Neural progenitor cell (in vitro differentiated cells): ENCODE measurements around the gene ITGAX. TPM values are rescaled to one million over a fixed set of nuclear protein-coding genes. Genes with fewer than 3 reads are reported as not detected.
"Not testable (repeated sequence)": the region's sequence is repeated elsewhere in the genome, so short reads cannot be mapped to it uniquely, and the experiment has no call there.

Experiments
- DNase-seq: peaks from one replicate; pipeline ENCODE4 v3.0.0-alpha.2; 2016; ENCODE audit warnings: low spot score
- H2AFZ ChIP-seq: fragments of 200-600 bp; sonication (generic); replicated peaks from 2 replicates; pipeline ENCODE4 v1.6.1; 2016; ENCODE audit warnings: antibody characterized with exemption
- H3F3A ChIP-seq: fragments of 200-600 bp; sonication (generic); 2 replicates; pipeline ENCODE4 v1.6.1; 2016; ENCODE audit warnings: antibody characterized with exemption, low read depth
- H3K27ac ChIP-seq: fragments of 200-600 bp; sonication (generic); 2 replicates; pipeline ENCODE4 v1.5.1; 2016; ENCODE audit warnings: mild to moderate bottlenecking
- H3K27me3 ChIP-seq: fragments of 200-600 bp; sonication (generic); 2 replicates; pipeline ENCODE4 v1.6.1; 2016; ENCODE audit warnings: mild to moderate bottlenecking, moderate library complexity
- H3K36me3 ChIP-seq: fragments of 200-600 bp; sonication (generic); 2 replicates; pipeline ENCODE4 v1.5.1; 2016
- H3K4me1 ChIP-seq: fragments of 200-600 bp; sonication (generic); 2 replicates; pipeline ENCODE4 v1.6.1; 2016; ENCODE audit warnings: mixed run types
- H3K4me2 ChIP-seq: fragments of 200-600 bp; sonication (generic); 2 replicates; pipeline ENCODE4 v1.6.1; 2016
- H3K4me3 ChIP-seq: fragments of 200-600 bp; sonication (generic); 2 replicates; pipeline ENCODE4 v1.5.1; 2016
- H3K79me2 ChIP-seq: fragments of 200-600 bp; sonication (generic); 2 replicates; pipeline ENCODE4 v1.6.1; 2016; ENCODE audit warnings: low read depth
- H3K9ac ChIP-seq: fragments of 200-600 bp; sonication (generic); 2 replicates; pipeline ENCODE4 v1.6.1; 2016
- H3K9me3 ChIP-seq: fragments of 200-600 bp; sonication (generic); 2 replicates; pipeline ENCODE4 v1.5.1; 2016; ENCODE audit warnings: low read depth
- H4K20me1 ChIP-seq: fragments of 200-600 bp; sonication (generic); 2 replicates; pipeline ENCODE4 v1.6.1; 2016; ENCODE audit warnings: low read depth
- H3K27ac Mint-ChIP-seq: 3 replicates; pipeline ENCODE4 v1.8.0; 2021; ENCODE audit warnings: mixed read lengths
- H3K27me3 Mint-ChIP-seq: 2 replicates; pipeline ENCODE4 v1.8.0; 2022; ENCODE audit warnings: low read depth, mild to moderate bottlenecking, inconsistent platforms, moderate library complexity, mixed read lengths; ENCODE audit not compliant: insufficient read depth
- H3K36me3 Mint-ChIP-seq: 3 replicates; pipeline ENCODE4 v1.8.0; 2021; ENCODE audit warnings: mixed read lengths
- H3K4me1 Mint-ChIP-seq: 3 replicates; pipeline ENCODE4 v1.8.0; 2021; ENCODE audit warnings: mixed read lengths
- H3K4me3 Mint-ChIP-seq: 3 replicates; pipeline ENCODE4 v1.8.0; 2021; ENCODE audit warnings: mild to moderate bottlenecking, moderate library complexity, mixed read lengths
- H3K9me3 Mint-ChIP-seq: 3 replicates; pipeline ENCODE4 v1.8.0; 2020; ENCODE audit warnings: mixed read lengths
- EZH2 ChIP-seq: fragments of 200-600 bp; sonication (generic); IDR thresholded peaks from 2 replicates; pipeline ENCODE4 v1.6.1; 2017; ENCODE audit warnings: antibody characterized with exemption, mild to moderate bottlenecking, moderate library complexity
- EZH2phosphoT487 ChIP-seq: fragments of 200-600 bp; sonication (generic); IDR thresholded peaks from 2 replicates; pipeline ENCODE4 v1.6.1; 2017; ENCODE audit warnings: antibody characterized with exemption
- total RNA-seq: library from RNA; depleted of rRNA; stranded (reverse); fragments of >200 nt; gene quantifications from 2 replicates; pipeline ENCODE4 v1.2.3, GENCODE V29; 2015; ENCODE audit warnings: low replicate concordance
- TF ChIP-seq, protein P1 (sequence below): fragments of 200-600 bp; sonication (generic); IDR thresholded peaks from 2 replicates; pipeline ENCODE4 v1.5.1; 2017; ENCODE audit warnings: antibody characterized with exemption, mild to moderate bottlenecking

Gene ITGAX
- not detected in 2 replicates for total RNA-seq

DNA sequence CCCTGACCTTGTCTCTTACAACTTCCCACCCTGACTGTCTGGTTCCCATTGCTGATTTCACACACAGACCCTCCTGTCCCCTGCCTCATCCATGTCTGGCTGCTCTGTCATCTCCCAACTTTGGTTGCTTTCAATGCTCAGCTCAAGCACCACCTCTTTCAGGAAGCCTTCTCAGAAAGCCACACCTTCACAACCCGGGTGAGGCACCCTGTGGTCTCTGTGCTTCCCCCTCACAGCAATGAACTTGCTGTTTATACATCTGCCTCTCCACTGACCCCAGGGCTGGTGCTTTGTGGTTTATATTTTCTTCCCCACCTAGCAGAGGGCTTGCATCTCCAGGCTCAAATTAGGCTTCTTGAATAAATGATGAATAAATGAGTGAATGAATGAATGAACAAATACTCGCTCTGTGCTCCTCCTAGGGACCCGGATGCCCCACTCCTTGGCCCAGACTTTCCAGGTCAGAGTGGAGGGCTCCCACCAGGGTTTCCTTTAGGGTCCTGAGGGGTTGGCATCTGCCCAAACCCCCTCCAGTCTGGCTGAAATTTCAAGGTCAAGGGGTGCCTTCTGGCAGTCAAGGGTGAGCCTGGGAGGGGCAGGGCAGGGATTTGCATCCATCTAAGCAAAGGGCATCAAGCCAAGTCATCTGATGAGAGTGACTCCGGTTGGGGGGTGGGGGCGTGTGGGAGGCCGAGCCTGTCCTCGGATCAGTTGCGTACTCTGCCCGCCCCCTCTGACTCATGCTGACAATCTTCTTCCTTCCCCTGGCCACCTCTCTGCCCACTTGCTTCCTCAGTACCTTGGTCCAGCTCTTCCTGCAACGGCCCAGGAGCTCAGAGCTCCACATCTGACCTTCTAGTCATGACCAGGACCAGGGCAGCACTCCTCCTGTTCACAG, at the start of gene ITGAX:
Gene ITGAX (plus strand): TSS at position 783 of the 898 bp plus-strand sequence. CDS start 79 bp downstream, at position 862.
- H3K36me3 ChIP-seq = no peaks in the 10 kb centered on the region
- H3K4me3 ChIP-seq = no peak within 1 kb of the TSS
- H3K27ac Mint-ChIP-seq = no peak within 1 kb of the TSS
- no peak within 1 kb of the TSS for H3K27ac ChIP-seq
- no peak within 1 kb of the TSS for H3K9ac ChIP-seq
- TF ChIP-seq, protein P1, sequence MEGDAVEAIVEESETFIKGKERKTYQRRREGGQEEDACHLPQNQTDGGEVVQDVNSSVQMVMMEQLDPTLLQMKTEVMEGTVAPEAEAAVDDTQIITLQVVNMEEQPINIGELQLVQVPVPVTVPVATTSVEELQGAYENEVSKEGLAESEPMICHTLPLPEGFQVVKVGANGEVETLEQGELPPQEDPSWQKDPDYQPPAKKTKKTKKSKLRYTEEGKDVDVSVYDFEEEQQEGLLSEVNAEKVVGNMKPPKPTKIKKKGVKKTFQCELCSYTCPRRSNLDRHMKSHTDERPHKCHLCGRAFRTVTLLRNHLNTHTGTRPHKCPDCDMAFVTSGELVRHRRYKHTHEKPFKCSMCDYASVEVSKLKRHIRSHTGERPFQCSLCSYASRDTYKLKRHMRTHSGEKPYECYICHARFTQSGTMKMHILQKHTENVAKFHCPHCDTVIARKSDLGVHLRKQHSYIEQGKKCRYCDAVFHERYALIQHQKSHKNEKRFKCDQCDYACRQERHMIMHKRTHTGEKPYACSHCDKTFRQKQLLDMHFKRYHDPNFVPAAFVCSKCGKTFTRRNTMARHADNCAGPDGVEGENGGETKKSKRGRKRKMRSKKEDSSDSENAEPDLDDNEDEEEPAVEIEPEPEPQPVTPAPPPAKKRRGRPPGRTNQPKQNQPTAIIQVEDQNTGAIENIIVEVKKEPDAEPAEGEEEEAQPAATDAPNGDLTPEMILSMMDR = no peak
- TF ChIP-seq EZH2 = no peak
- no peak for TF ChIP-seq EZH2phosphoT487
- no peaks in the 10 kb centered on the region for H3K4me1 ChIP-seq
- peaks cover 10% of the 10 kb centered on the region for H3K27me3 Mint-ChIP-seq
- H3K79me2 ChIP-seq = no peaks in the 10 kb centered on the region
- H3K9me3 ChIP-seq = no peaks in the 10 kb centered on the region
- H3K36me3 Mint-ChIP-seq = no peaks in the 10 kb centered on the region
- peaks cover 3% of the 10 kb centered on the region for H3K9me3 Mint-ChIP-seq
- H3K27me3 ChIP-seq = no peaks in the 10 kb centered on the region
- no peak within 1 kb of the TSS for H3K4me3 Mint-ChIP-seq
- H4K20me1 ChIP-seq = no peaks in the 10 kb centered on the region
- no peak within 1 kb of the TSS for H3K4me2 ChIP-seq
- H3K4me1 Mint-ChIP-seq = peaks cover 7% of the 10 kb centered on the region
- H2AFZ ChIP-seq = no peak within 1 kb of the TSS
- no peaks in the 10 kb centered on the region for H3F3A ChIP-seq
- DNase-seq = no peak

DNA sequence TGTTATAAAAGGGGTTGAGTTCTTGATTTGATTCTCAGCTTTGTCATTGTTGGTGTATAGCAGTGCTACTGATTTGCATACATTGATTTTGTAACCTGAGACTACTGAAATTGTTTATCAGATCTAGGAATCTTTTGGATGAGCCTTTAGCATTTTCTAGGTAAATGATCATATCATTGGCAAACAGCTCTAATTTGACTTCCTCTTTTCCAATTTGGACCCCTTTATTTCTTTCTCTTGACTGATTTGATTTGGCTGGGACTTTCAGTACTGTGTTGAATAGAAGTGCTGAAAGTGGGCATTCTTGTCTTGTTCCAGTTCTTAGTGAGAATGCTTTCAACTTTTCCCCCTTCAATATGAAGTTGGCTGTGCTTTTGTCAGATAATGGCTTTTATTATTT, 49.8 kb upstream of the ITGAX start:
- H3K4me2 ChIP-seq = no peak overlapping the region
- no peaks in the 10 kb centered on the region for H3K36me3 ChIP-seq
- Mint-ChIP-seq H3K36me3 (no peaks in the 10 kb centered on the region), H3K4me1 (no peaks in the 10 kb centered on the region), H3K9me3 (no peaks in the 10 kb centered on the region), H3K4me3 (no peak overlapping the region), H3K27ac (no peak overlapping the region), H3K27me3 (peaks cover 10% of the 10 kb centered on the region)
- no peak overlapping the region for H3K9ac ChIP-seq
- H2AFZ ChIP-seq = no peak overlapping the region
- H4K20me1 ChIP-seq = no peaks in the 10 kb centered on the region
- no peaks in the 10 kb centered on the region for H3K79me2 ChIP-seq
- H3K4me1 ChIP-seq = no peaks in the 10 kb centered on the region
- no peaks in the 10 kb centered on the region for H3K9me3 ChIP-seq
- no peaks in the 10 kb centered on the region for H3F3A ChIP-seq
- no peak overlapping the region for H3K27ac ChIP-seq
- peaks cover 16% of the 10 kb centered on the region for H3K27me3 ChIP-seq
- TF ChIP-seq EZH2 (no peak), EZH2phosphoT487 (no peak)
- TF ChIP-seq, protein P1 = no peak
- H3K4me3 ChIP-seq = no peak overlapping the region
- no peak for DNase-seq

DNA sequence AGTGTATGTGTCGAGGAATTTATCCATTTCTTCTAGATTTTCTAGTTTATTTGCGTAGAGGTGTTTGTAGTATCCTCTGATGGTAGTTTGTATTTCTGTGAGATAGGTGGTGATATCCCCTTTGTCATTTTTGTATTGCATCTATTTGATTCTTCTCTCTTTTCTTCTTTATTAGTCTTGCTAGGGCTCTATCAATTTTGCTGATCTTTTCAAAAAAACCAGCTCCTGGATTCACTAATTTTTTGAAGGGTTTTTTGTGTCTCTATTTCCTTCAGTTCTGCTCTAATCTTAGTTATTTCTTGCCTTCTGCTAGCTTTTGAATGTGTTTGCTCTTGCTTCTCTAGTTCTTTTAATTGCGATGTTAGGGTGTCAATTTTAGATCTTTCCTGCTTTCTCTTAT, 46.6 kb upstream of the ITGAX start:
- H3K4me1 ChIP-seq, H3K9ac ChIP-seq, H3K4me3 Mint-ChIP-seq, H3K27ac ChIP-seq, H3F3A ChIP-seq, H3K9me3 ChIP-seq, H3K27me3 Mint-ChIP-seq, H2AFZ ChIP-seq, H3K79me2 ChIP-seq, H3K9me3 Mint-ChIP-seq, H3K4me2 ChIP-seq, H3K4me3 ChIP-seq, H3K27ac Mint-ChIP-seq, H3K36me3 ChIP-seq, H4K20me1 ChIP-seq, H3K4me1 Mint-ChIP-seq, DNase-seq, H3K36me3 Mint-ChIP-seq: not testable (repeated sequence)
- H3K27me3 ChIP-seq = peaks cover 16% of the 10 kb centered on the region

DNA sequence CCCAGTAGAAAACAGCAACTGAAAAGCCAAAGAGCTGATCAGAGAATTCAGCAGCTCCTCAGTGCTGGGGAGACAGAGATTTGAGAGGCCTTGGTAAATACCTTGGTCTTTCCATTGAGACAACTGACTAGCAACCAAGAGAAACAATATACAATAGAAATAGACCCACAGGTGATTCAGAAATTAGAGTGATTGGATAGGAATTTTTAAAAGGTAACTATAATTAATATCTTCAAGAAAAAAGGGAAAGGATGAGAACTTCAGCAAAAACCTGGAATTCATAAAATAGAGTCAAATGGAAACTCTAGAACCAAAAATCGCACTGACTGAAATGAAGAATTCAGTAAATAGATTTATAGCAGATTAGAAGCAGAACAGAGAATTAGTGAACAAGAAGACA, 32.5 kb upstream of the ITGAX start:
- no peak for TF ChIP-seq EZH2
- TF ChIP-seq, protein P1 = no peak
- TF ChIP-seq EZH2phosphoT487 = no peak
- no peaks in the 10 kb centered on the region for H4K20me1 ChIP-seq
- no peaks in the 10 kb centered on the region for H3K4me1 ChIP-seq
- H3K79me2 ChIP-seq = no peaks in the 10 kb centered on the region
- H2AFZ ChIP-seq = no peak overlapping the region
- H3K4me2 ChIP-seq = no peak overlapping the region
- H3K27me3 Mint-ChIP-seq = peaks cover 2% of the 10 kb centered on the region
- no peak overlapping the region for H3K9ac ChIP-seq
- H3K4me1 Mint-ChIP-seq = no peaks in the 10 kb centered on the region
- H3K4me3 ChIP-seq = no peak overlapping the region
- H3K4me3 Mint-ChIP-seq = no peak overlapping the region
- no peaks in the 10 kb centered on the region for H3K27me3 ChIP-seq
- no peak overlapping the region for H3K27ac Mint-ChIP-seq
- no peaks in the 10 kb centered on the region for H3K36me3 Mint-ChIP-seq
- no peaks in the 10 kb centered on the region for H3K36me3 ChIP-seq
- H3K9me3 Mint-ChIP-seq = peaks cover 20% of the 10 kb centered on the region
- no peaks in the 10 kb centered on the region for H3K9me3 ChIP-seq
- no peaks in the 10 kb centered on the region for H3F3A ChIP-seq
- DNase-seq = no peak
- H3K27ac ChIP-seq = no peak overlapping the region
